DOHH2 (cell line): ENCODE data around the gene NOS3.

Experiments
- H3F3A ChIP-seq: fragments of 200-600 bp; sonication (generic), shearing (Covaris generic); 2 replicates; pipeline ENCODE4 v1.6.0; 2016; ENCODE audit warnings: antibody characterized with exemption, mild to moderate bottlenecking; ENCODE audit not compliant: control insufficient read depth, insufficient read depth
- H3K27ac ChIP-seq: fragments of 200-600 bp; sonication (generic); 2 replicates; pipeline ENCODE4 v1.5.1; 2014; ENCODE audit warnings: low read depth, mild to moderate bottlenecking, low read length, moderate library complexity
- H3K27me3 ChIP-seq: fragments of 200-600 bp; sonication (generic); 2 replicates; pipeline ENCODE4 v1.6.1; 2014; ENCODE audit warnings: mild to moderate bottlenecking, low read length, mixed read lengths; ENCODE audit not compliant: control insufficient read depth
- H3K36me3 ChIP-seq: fragments of 200-600 bp; sonication (generic); 2 replicates; pipeline ENCODE4 v1.6.1; 2014; ENCODE audit warnings: mild to moderate bottlenecking, low read length, moderate library complexity, mixed read lengths; ENCODE audit not compliant: control insufficient read depth
- H3K4me1 ChIP-seq: fragments of 200-600 bp; sonication (generic); 2 replicates; pipeline ENCODE4 v1.6.1; 2014; ENCODE audit warnings: mild to moderate bottlenecking, low read length, mixed read lengths; ENCODE audit not compliant: control insufficient read depth
- H3K4me2 ChIP-seq: fragments of 200-600 bp; sonication (generic); 2 replicates; pipeline ENCODE4 v1.6.0; 2014; ENCODE audit warnings: mild to moderate bottlenecking, low read length, moderate library complexity
- H3K4me3 ChIP-seq: fragments of 200-600 bp; sonication (generic); 2 replicates; pipeline ENCODE4 v1.5.1; 2014; ENCODE audit warnings: mild to moderate bottlenecking, low read length, mixed read lengths
- H3K79me2 ChIP-seq: fragments of 200-600 bp; sonication (generic); 2 replicates; pipeline ENCODE4 v1.6.1; 2014; ENCODE audit warnings: mild to moderate bottlenecking, low read length, mixed read lengths; ENCODE audit not compliant: control insufficient read depth
- H3K9me2 ChIP-seq: fragments of 200-600 bp; sonication (generic); replicated peaks from 2 replicates; pipeline ENCODE4 v1.6.1; 2014; ENCODE audit warnings: mild to moderate bottlenecking, low read length, mixed read lengths; ENCODE audit not compliant: control insufficient read depth
- H3K9me3 ChIP-seq: fragments of 200-600 bp; sonication (generic); 2 replicates; pipeline ENCODE4 v1.6.1; 2014; ENCODE audit warnings: antibody characterized with exemption, low read length, mixed read lengths; ENCODE audit not compliant: control insufficient read depth, insufficient read depth
- H4K20me1 ChIP-seq: fragments of 200-600 bp; sonication (generic); 2 replicates; pipeline ENCODE4 v1.6.0; 2014; ENCODE audit warnings: low read depth, mild to moderate bottlenecking, antibody characterized with exemption, low read length, moderate library complexity; ENCODE audit not compliant: control insufficient read depth, insufficient read depth
- CTCF ChIP-seq: fragments of 200-600 bp; sonication (generic); IDR thresholded peaks from one replicate; pipeline ENCODE4 v1.5.1; 2014; ENCODE audit warnings: antibody characterized with exemption, mild to moderate bottlenecking, low read depth, low read length; ENCODE audit not compliant: poor library complexity, severe bottlenecking
- EZH2phosphoT487 ChIP-seq: fragments of 200-600 bp; sonication (generic); IDR thresholded peaks from 2 replicates; pipeline ENCODE4 v1.6.1; 2017; ENCODE audit warnings: borderline replicate concordance, mild to moderate bottlenecking, antibody characterized with exemption, low read length, moderate library complexity, mixed read lengths

Gene NOS3

GRCh38 chr7:150978126-150978789 is 12.6 kb upstream of the NOS3 start, which contains the start of gene KCNH2:
Gene KCNH2 (minus strand): TSS chr7:150978321. CDS start chr7:150977913, 408 bp downstream.
- Histone ChIP-seq H4K20me1 (no peaks in the 10 kb centered on the region), H3K9me3 (no peaks in the 10 kb centered on the region), H3K4me3 (peak within 1 kb of the TSS; percentile 76), H3K9me2 (no peaks in the 10 kb centered on the region), H3K4me2 (peak within 1 kb of the TSS; percentile 98), H3F3A (no peaks in the 10 kb centered on the region; the same call in 1 of the 2 replicates), H3K27me3 (peaks cover 58% of the 10 kb centered on the region), H3K4me1 (peaks cover 41% of the 10 kb centered on the region), H3K36me3 (no peaks in the 10 kb centered on the region), H3K27ac (no peak within 1 kb of the TSS), H3K79me2 (no peaks in the 10 kb centered on the region)
- TF ChIP-seq CTCF: no peak
- peak; percentile 50; the same call in 1 of the 2 replicates for TF ChIP-seq EZH2phosphoT487

GRCh38 chr7:150979713-150980390 is 11.0 kb upstream of the NOS3 start:
- H3K79me2 ChIP-seq: no peaks in the 10 kb centered on the region
- H4K20me1 ChIP-seq: no peaks in the 10 kb centered on the region
- H3K36me3 ChIP-seq: no peaks in the 10 kb centered on the region
- H3K9me2 ChIP-seq: no peaks in the 10 kb centered on the region
- H3K4me1 ChIP-seq: peaks cover 34% of the 10 kb centered on the region
- TF ChIP-seq EZH2phosphoT487 (0 out of 2 replicates have a peak, but pooled peaks have one; percentile 10), CTCF (no peak)
- no peaks in the 10 kb centered on the region for H3F3A ChIP-seq
- H3K4me2 ChIP-seq: no peak overlapping the region
- H3K27ac ChIP-seq: no peak overlapping the region
- H3K4me3 ChIP-seq: no peak overlapping the region
- H3K27me3 ChIP-seq: peaks cover 64% of the 10 kb centered on the region
- no peaks in the 10 kb centered on the region for H3K9me3 ChIP-seq

GRCh38 chr7:150980663-150981062 is 10.2 kb upstream of the NOS3 start:
- Histone ChIP-seq H3K9me3 (no peaks in the 10 kb centered on the region), H3K27ac (no peak overlapping the region), H3K9me2 (no peaks in the 10 kb centered on the region), H3K79me2 (no peaks in the 10 kb centered on the region), H3K4me2 (no peak overlapping the region), H3K36me3 (no peaks in the 10 kb centered on the region), H3F3A (no peaks in the 10 kb centered on the region), H3K4me1 (peaks cover 27% of the 10 kb centered on the region), H3K27me3 (peaks cover 65% of the 10 kb centered on the region), H4K20me1 (no peaks in the 10 kb centered on the region), H3K4me3 (no peak overlapping the region)
- TF ChIP-seq EZH2phosphoT487 (no peak), CTCF (no peak)
